Mesendoderm (in vitro differentiated cells): ENCODE measurements around the gene GTF3A. TPM values are rescaled to one million over a fixed set of nuclear protein-coding genes. Genes with fewer than 3 reads are reported as not detected.
A peak's percentile ranks its signal among the peaks of the same experiment; 100 is the strongest.

ENCODE experiments used
- DNase-seq: peaks from one replicate; pipeline ENCODE4 v3.0.0; 2013
- H2AK5ac ChIP-seq: 2 replicates; pipeline ENCODE4 v1.6.1; 2013; ENCODE audit warnings: low read length, inconsistent platforms
- H2BK120ac ChIP-seq: 2 replicates; pipeline ENCODE4 v1.6.1; 2013; ENCODE audit warnings: low read depth, mild to moderate bottlenecking, low read length, moderate library complexity, mixed read lengths
- H2BK15ac ChIP-seq: replicated peaks from 2 replicates; pipeline ENCODE4 v1.6.1; 2013; ENCODE audit warnings: low read depth, mild to moderate bottlenecking, moderate library complexity
- H2BK5ac ChIP-seq: 2 replicates; pipeline ENCODE4 v1.6.1; 2013; ENCODE audit warnings: low read length, inconsistent platforms
- H3K18ac ChIP-seq: 2 replicates; pipeline ENCODE4 v1.6.1; 2013; ENCODE audit warnings: mild to moderate bottlenecking, low read length, mixed read lengths
- H3K23ac ChIP-seq: one replicate; pipeline ENCODE4 v1.6.1; 2013; ENCODE audit warnings: low read length
- H3K27ac ChIP-seq: 2 replicates; pipeline ENCODE4 v1.5.1; 2013; ENCODE audit warnings: low read depth, mild to moderate bottlenecking, inconsistent platforms, low read length, moderate library complexity
- H3K27me3 ChIP-seq: 2 replicates; pipeline ENCODE4 v1.6.1; 2013; ENCODE audit warnings: low read length, control low read depth, mild to moderate bottlenecking, inconsistent platforms; ENCODE audit not compliant: insufficient read depth, poor library complexity
- H3K36me3 ChIP-seq: 2 replicates; pipeline ENCODE4 v1.6.1; 2013; ENCODE audit warnings: low read length, inconsistent platforms; ENCODE audit not compliant: control insufficient read depth, insufficient read depth
- H3K4ac ChIP-seq: one replicate; pipeline ENCODE4 v1.6.1; 2013; ENCODE audit warnings: low read depth, mild to moderate bottlenecking, low read length, moderate library complexity
- H3K4me1 ChIP-seq: 2 replicates; pipeline ENCODE4 v1.6.1; 2013; ENCODE audit warnings: low read depth, low read length, inconsistent platforms; ENCODE audit not compliant: control insufficient read depth
- H3K4me2 ChIP-seq: 2 replicates; pipeline ENCODE4 v1.6.1; 2013; ENCODE audit warnings: low read length
- H3K4me3 ChIP-seq: 2 replicates; pipeline ENCODE4 v1.5.1; 2013; ENCODE audit warnings: mild to moderate bottlenecking, low read length
- H3K56ac ChIP-seq: one replicate; pipeline ENCODE4 v1.6.1; 2013; ENCODE audit warnings: low read length
- H3K79me1 ChIP-seq: 2 replicates; pipeline ENCODE4 v1.6.1; 2013; ENCODE audit warnings: low read length, inconsistent platforms
- H3K79me2 ChIP-seq: 2 replicates; pipeline ENCODE4 v1.6.1; 2013; ENCODE audit warnings: mild to moderate bottlenecking, low read length; ENCODE audit not compliant: control insufficient read depth, insufficient read depth
- H3K9ac ChIP-seq: 2 replicates; pipeline ENCODE4 v1.6.1; 2013; ENCODE audit warnings: low read length, inconsistent platforms
- H4K5ac ChIP-seq: one replicate; pipeline ENCODE4 v1.6.1; 2013; ENCODE audit warnings: low read length
- H4K8ac ChIP-seq: one replicate; pipeline ENCODE4 v1.6.1; 2013; ENCODE audit warnings: low read depth, mild to moderate bottlenecking, control low read depth, low read length, moderate library complexity
- WGBS: extraction: QIAGEN DNeasy Blood & Tissue Kit; methylation state at CpG from one replicate; pipeline ENCODE4 v1.1.7; 2013; ENCODE audit warnings: low lambda C conversion rate, missing lambda C conversion rate; ENCODE audit not compliant: insufficient coverage; ENCODE audit errors: extremely low coverage; 5-methylcytosine and 5-hydroxymethylcytosine counted together
- small RNA-seq: library from polyadenylated mRNA; stranded (forward); fragments of <200 nt; extraction: miRNeasy Mini kit (QIAGEN cat#:217004); gene quantifications from one replicate; pipeline ENCODE3, GENCODE V24; 2013; ENCODE audit not compliant: insufficient read depth

Gene GTF3A

GRCh38 chr13:27481766-27482165 is 57.3 kb downstream of the GTF3A start:
- Histone ChIP-seq H3K23ac (no peak overlapping the region), H3K4me3 (no peak overlapping the region), H3K36me3 (no peaks in the 10 kb centered on the region), H4K5ac (no peak overlapping the region), H2BK15ac (no peak overlapping the region), H3K4me2 (no peak overlapping the region), H3K27me3 (no peaks in the 10 kb centered on the region), H4K8ac (no peak overlapping the region), H3K27ac (no peak overlapping the region), H3K79me1 (no peaks in the 10 kb centered on the region), H3K56ac (no peak overlapping the region), H3K4ac (no peak overlapping the region), H2BK120ac (no peak overlapping the region), H3K9ac (no peak overlapping the region), H2AK5ac (no peak overlapping the region), H3K4me1 (no peaks in the 10 kb centered on the region), H3K18ac (no peak overlapping the region), H2BK5ac (no peak overlapping the region), H3K79me2 (no peaks in the 10 kb centered on the region)
- WGBS = no CpG with 5 or more reads among the region's 11 CpGs
- peak; percentile 84 for DNase-seq

- H4K5ac ChIP-seq = no peak overlapping the region
- no peak overlapping the region for H3K9ac ChIP-seq
- H2AK5ac ChIP-seq = no peak overlapping the region
- H3K4me3 ChIP-seq = no peak overlapping the region
- H2BK5ac ChIP-seq = no peak overlapping the region
- H3K23ac ChIP-seq = no peak overlapping the region
- H3K4me2 ChIP-seq = no peak overlapping the region
- H3K56ac ChIP-seq = no peak overlapping the region
- H3K27me3 ChIP-seq = no peaks in the 10 kb centered on the region
- no peaks in the 10 kb centered on the region for H3K36me3 ChIP-seq
- no peak overlapping the region for H3K18ac ChIP-seq
- no CpG with 5 or more reads among the region's 7 CpGs for WGBS
- H4K8ac ChIP-seq = no peak overlapping the region
- no peaks in the 10 kb centered on the region for H3K79me1 ChIP-seq
- H3K27ac ChIP-seq = no peak overlapping the region
- H3K4ac ChIP-seq = no peak overlapping the region
- no peak for DNase-seq
- no peak overlapping the region for H2BK15ac ChIP-seq
- H3K79me2 ChIP-seq = no peaks in the 10 kb centered on the region
- H3K4me1 ChIP-seq = no peaks in the 10 kb centered on the region
- H2BK120ac ChIP-seq = no peak overlapping the region
Observed at GRCh38 chr13:27482983-27483382, 58.6 kb downstream of the GTF3A start.

- H2BK120ac ChIP-seq = no peak overlapping the region
- H2AK5ac ChIP-seq = no peak overlapping the region
- no peaks in the 10 kb centered on the region for H3K36me3 ChIP-seq
- H4K5ac ChIP-seq = no peak overlapping the region
- no peaks in the 10 kb centered on the region for H3K27me3 ChIP-seq
- H3K56ac ChIP-seq = no peak overlapping the region
- H3K18ac ChIP-seq = no peak overlapping the region
- H3K4me3 ChIP-seq = no peak overlapping the region
- H3K4me1 ChIP-seq = no peaks in the 10 kb centered on the region
- DNase-seq = no peak
- H3K23ac ChIP-seq = no peak overlapping the region
- WGBS = no CpG with 5 or more reads among the region's 11 CpGs
- no peak overlapping the region for H3K4me2 ChIP-seq
- H3K9ac ChIP-seq = no peak overlapping the region
- H4K8ac ChIP-seq = no peak overlapping the region
- H2BK5ac ChIP-seq = no peak overlapping the region
- no peak overlapping the region for H2BK15ac ChIP-seq
- no peaks in the 10 kb centered on the region for H3K79me1 ChIP-seq
- no peak overlapping the region for H3K27ac ChIP-seq
- H3K4ac ChIP-seq = no peak overlapping the region
- H3K79me2 ChIP-seq = no peaks in the 10 kb centered on the region
Observed at GRCh38 chr13:27483421-27483820, 59.0 kb downstream of the GTF3A start.

Small RNA genes within 50 kb of the gene (small RNA-seq; reads per million reads assigned to genes)
- gene RNY1P1 = not detected
